HUES64 (cell line): ENCODE results near the gene OR4F6. TPM values are rescaled to one million over a fixed set of nuclear protein-coding genes. Genes with fewer than 3 reads are reported as not detected.
"Not testable (repeated sequence)": the region's sequence is repeated elsewhere in the genome, so short reads cannot be mapped to it uniquely, and the experiment has no call there.

Source experiments
- H3K27ac ChIP-seq: 2 replicates; pipeline ENCODE4 v1.7.0; 2013; ENCODE audit warnings: low read depth, low read length, inconsistent platforms
- H3K27me3 ChIP-seq: 2 replicates; pipeline ENCODE4 v1.6.1; 2013; ENCODE audit warnings: mild to moderate bottlenecking, low read length; ENCODE audit not compliant: insufficient read depth
- H3K36me3 ChIP-seq: 2 replicates; pipeline ENCODE4 v1.6.1; 2013; ENCODE audit warnings: mild to moderate bottlenecking, low read length; ENCODE audit not compliant: insufficient read depth
- H3K4me1 ChIP-seq: 2 replicates; pipeline ENCODE4 v1.6.1; 2013; ENCODE audit warnings: mild to moderate bottlenecking, low read length, moderate library complexity; ENCODE audit not compliant: insufficient read depth
- H3K4me3 ChIP-seq: 2 replicates; pipeline ENCODE4 v1.5.1; 2013; ENCODE audit warnings: mild to moderate bottlenecking, low read length, moderate library complexity
- H3K9ac ChIP-seq: 2 replicates; pipeline ENCODE4 v1.6.1; 2013; ENCODE audit warnings: mild to moderate bottlenecking, low read depth, low read length
- H3K9me3 ChIP-seq: 2 replicates; pipeline ENCODE4 v1.6.1; 2013; ENCODE audit warnings: low read depth, low read length; ENCODE audit not compliant: insufficient read depth
- WGBS: fragments of 150-250, 120-280 bp; methylation state at CpG from one replicate; pipeline ENCODE4 v1.1.7; 2013; ENCODE audit warnings: missing lambda C conversion rate; 5-methylcytosine and 5-hydroxymethylcytosine counted together
- polyA plus RNA-seq, 2 experiments: library from polyadenylated mRNA; stranded (reverse); fragments of 50-300 nt; gene quantifications; one replicate each; pipeline ENCODE4 v1.2.3, GENCODE V29; 2013

Gene OR4F6
- polyA plus RNA-seq (2013, experiment 1 of 2): not detected
- polyA plus RNA-seq (2013, experiment 2 of 2): not detected

GRCh38 chr15:101803209-101803608 lies at the start of gene OR4F6:
OR4F6 (plus strand) TSS chr15:101803509; CDS start chr15:101805720, 2,211 bp downstream.
- H3K9me3 ChIP-seq: no peaks in the 10 kb centered on the region
- H3K36me3 ChIP-seq: no peaks in the 10 kb centered on the region
- H3K4me3 ChIP-seq: no peak within 1 kb of the TSS
- H3K27ac ChIP-seq: no peak within 1 kb of the TSS
- H3K4me1 ChIP-seq: no peaks in the 10 kb centered on the region
- H3K9ac ChIP-seq: no peak within 1 kb of the TSS
- WGBS: 95% methylated on average over 2 of the region's 2 CpGs
- H3K27me3 ChIP-seq: no peaks in the 10 kb centered on the region; the same call in 1 of the 2 replicates

- not testable (repeated sequence) for H3K4me1 ChIP-seq, H3K27me3 ChIP-seq, H3K9ac ChIP-seq, H3K4me3 ChIP-seq, H3K27ac ChIP-seq, H3K36me3 ChIP-seq, H3K9me3 ChIP-seq
- 93% methylated on average over 22 of the region's 23 CpGs for WGBS
These were observed 38.5 kb upstream of the OR4F6 start for GRCh38 chr15:101764669-101765339.

GRCh38 chr15:101765340-101765671 lies 38.0 kb upstream of the OR4F6 start:
- H3K9ac ChIP-seq, H3K9me3 ChIP-seq, H3K4me1 ChIP-seq, H3K27me3 ChIP-seq, H3K4me3 ChIP-seq, H3K27ac ChIP-seq, H3K36me3 ChIP-seq: not testable (repeated sequence)
- 93% methylated on average over 7 of the region's 7 CpGs for WGBS

- H3K9ac ChIP-seq: no peak overlapping the region
- H3K27ac ChIP-seq: no peak overlapping the region
- H3K36me3 ChIP-seq: no peaks in the 10 kb centered on the region
- no peaks in the 10 kb centered on the region for H3K4me1 ChIP-seq
- 88% methylated on average over 15 of the region's 15 CpGs for WGBS
- H3K27me3 ChIP-seq: no peaks in the 10 kb centered on the region
- no peak overlapping the region for H3K4me3 ChIP-seq
- no peaks in the 10 kb centered on the region for H3K9me3 ChIP-seq
These were observed 37.4 kb upstream of the OR4F6 start for GRCh38 chr15:101765772-101766456.

- H3K9ac ChIP-seq, H3K36me3 ChIP-seq, H3K27ac ChIP-seq, H3K27me3 ChIP-seq, H3K9me3 ChIP-seq, H3K4me1 ChIP-seq, H3K4me3 ChIP-seq: not testable (repeated sequence)
- 89% methylated on average over 7 of the region's 11 CpGs for WGBS
These were observed 36.1 kb upstream of the OR4F6 start for GRCh38 chr15:101767083-101767640.

GRCh38 chr15:101772921-101773320 lies 30.4 kb upstream of the OR4F6 start:
- Histone ChIP-seq H3K4me1 (no peaks in the 10 kb centered on the region), H3K9ac (no peak overlapping the region), H3K9me3 (no peaks in the 10 kb centered on the region), H3K27ac (no peak overlapping the region), H3K36me3 (no peaks in the 10 kb centered on the region), H3K27me3 (no peaks in the 10 kb centered on the region), H3K4me3 (no peak overlapping the region)
- 91% methylated on average over 8 of the region's 8 CpGs for WGBS

- Histone ChIP-seq H3K27me3 (no peaks in the 10 kb centered on the region), H3K27ac (no peak overlapping the region), H3K4me3 (no peak overlapping the region), H3K4me1 (no peaks in the 10 kb centered on the region), H3K9me3 (no peaks in the 10 kb centered on the region), H3K36me3 (no peaks in the 10 kb centered on the region), H3K9ac (no peak overlapping the region)
- 85% methylated on average over 7 of the region's 7 CpGs for WGBS
These were observed 29.7 kb upstream of the OR4F6 start for GRCh38 chr15:101773496-101774100.

- Histone ChIP-seq H3K27me3 (no peaks in the 10 kb centered on the region), H3K9ac (no peak overlapping the region), H3K9me3 (no peaks in the 10 kb centered on the region), H3K27ac (no peak overlapping the region), H3K36me3 (no peaks in the 10 kb centered on the region), H3K4me3 (no peak overlapping the region), H3K4me1 (no peaks in the 10 kb centered on the region)
- WGBS: 94% methylated on average over 10 of the region's 10 CpGs
These were observed 28.2 kb upstream of the OR4F6 start for GRCh38 chr15:101775136-101775535.

GRCh38 chr15:101778576-101778975 lies 24.7 kb upstream of the OR4F6 start:
- H3K4me3 ChIP-seq, H3K9ac ChIP-seq, H3K36me3 ChIP-seq, H3K27me3 ChIP-seq, H3K9me3 ChIP-seq, H3K27ac ChIP-seq, H3K4me1 ChIP-seq: not testable (repeated sequence)
- 94% methylated on average over 10 of the region's 10 CpGs for WGBS

GRCh38 chr15:101780225-101780624 lies 23.1 kb upstream of the OR4F6 start:
- H3K36me3 ChIP-seq, H3K4me1 ChIP-seq: not testable (repeated sequence)
- no CpG with 5 or more reads among the region's 1 CpG for WGBS

GRCh38 chr15:101781928-101782327 lies 21.4 kb upstream of the OR4F6 start:
- Histone ChIP-seq H3K9ac (no peak overlapping the region), H3K4me3 (no peak overlapping the region), H3K27me3 (0 out of 2 replicates have a peak, but pooled peaks cover 3% of the 10 kb centered on the region), H3K36me3 (no peaks in the 10 kb centered on the region), H3K9me3 (no peaks in the 10 kb centered on the region), H3K4me1 (no peaks in the 10 kb centered on the region), H3K27ac (no peak overlapping the region)
- 82% methylated on average over 5 of the region's 9 CpGs for WGBS

More at GRCh38 chr15:101780225-101780624, 23.1 kb upstream of the OR4F6 start:
- H3K27me3 ChIP-seq, H3K4me3 ChIP-seq, H3K27ac ChIP-seq, H3K9ac ChIP-seq, H3K9me3 ChIP-seq: not testable (repeated sequence)
